Suprapubic skin (tissue), 4 donors: ENCODE results near the gene ERGIC1. TPM values are rescaled to one million over a fixed set of nuclear protein-coding genes. Genes with fewer than 3 reads are reported as not detected.

Experiments used
- DNase-seq, 2 donors: peaks; one replicate each; pipeline ENCODE4 v3.0.0-alpha.2; 2019; ENCODE audit warnings: low spot score in 2 of 2
- H3K27ac ChIP-seq: fragments of 200-600 bp; sonication (generic); one replicate; pipeline ENCODE4 v1.5.1; 2019
- H3K27me3 ChIP-seq: fragments of 200-600 bp; sonication (generic); one replicate; pipeline ENCODE4 v1.5.1; 2019
- H3K36me3 ChIP-seq: fragments of 200-600 bp; sonication (generic); one replicate; pipeline ENCODE4 v1.5.1; 2019
- H3K4me1 ChIP-seq: fragments of 200-600 bp; sonication (generic); one replicate; pipeline ENCODE4 v1.5.1; 2019
- H3K4me3 ChIP-seq: fragments of 200-600 bp; sonication (generic); one replicate; pipeline ENCODE4 v1.5.1; 2019; ENCODE audit warnings: mild to moderate bottlenecking
- H3K9me3 ChIP-seq: fragments of 200-600 bp; sonication (generic); one replicate; pipeline ENCODE4 v1.5.1; 2019
- EP300 ChIP-seq: sonication (generic); formaldehyde crosslinking; IDR thresholded peaks from one replicate; pipeline ENCODE4 v1.6.1; 2017; ENCODE audit warnings: antibody characterized with exemption
- POLR2A ChIP-seq, 2 donors: fragments of 450-650 bp; IDR thresholded peaks; one replicate each; pipeline ENCODE4 v1.6.1; 2017; ENCODE audit warnings: antibody characterized with exemption in 2 of 2, mild to moderate bottlenecking in 2 of 2, moderate library complexity in 2 of 2
- POLR2AphosphoS5 ChIP-seq, 3 donors: sonication (generic); formaldehyde crosslinking; IDR thresholded peaks; one replicate each; pipeline ENCODE4 v1.6.1; 2017; ENCODE audit warnings: antibody characterized with exemption in 3 of 3
- WGBS: methylation state at CpG from one replicate; pipeline ENCODE4 v1.1.5; 2018; 5-methylcytosine and 5-hydroxymethylcytosine counted together
- total RNA-seq, 4 donors: library from RNA; depleted of rRNA; stranded (reverse); fragments of >200 nt; gene quantifications; one replicate each; pipeline ENCODE4 v1.1.0, GENCODE V29; 2016
- TF ChIP-seq, protein P1 (sequence below), 2 donors: fragments of 200-600 bp in 1 of 2; fragments of 450-650 bp in 1 of 2; sonication (generic) in 1 of 2; IDR thresholded peaks; one replicate each; pipeline ENCODE4 v1.5.1; 2016 to 2019; ENCODE audit warnings: antibody characterized with exemption in 2 of 2, mild to moderate bottlenecking in 1 of 2, moderate library complexity in 1 of 2

ERGIC1 gene
- total RNA-seq, 4 donors from 2014 or later: 81.2 to 106 (median 91.8) TPM

- Histone ChIP-seq H3K4me3 (no peak overlapping the region), H3K27ac (no peak overlapping the region), H3K4me1 (peaks cover 8% of the 10 kb centered on the region), H3K27me3 (no peaks in the 10 kb centered on the region), H3K36me3 (no peaks in the 10 kb centered on the region), H3K9me3 (no peaks in the 10 kb centered on the region)
- TF ChIP-seq POLR2A (IDR thresholded peaks at IDR 0.05) (no peak), EP300 (no peak)
- WGBS: 46% methylated on average over 5 of the region's 5 CpGs
- no peak for DNase-seq
Measured at GRCh38 chr5:172816925-172817562, 17.0 kb upstream of the ERGIC1 start.

DNA sequence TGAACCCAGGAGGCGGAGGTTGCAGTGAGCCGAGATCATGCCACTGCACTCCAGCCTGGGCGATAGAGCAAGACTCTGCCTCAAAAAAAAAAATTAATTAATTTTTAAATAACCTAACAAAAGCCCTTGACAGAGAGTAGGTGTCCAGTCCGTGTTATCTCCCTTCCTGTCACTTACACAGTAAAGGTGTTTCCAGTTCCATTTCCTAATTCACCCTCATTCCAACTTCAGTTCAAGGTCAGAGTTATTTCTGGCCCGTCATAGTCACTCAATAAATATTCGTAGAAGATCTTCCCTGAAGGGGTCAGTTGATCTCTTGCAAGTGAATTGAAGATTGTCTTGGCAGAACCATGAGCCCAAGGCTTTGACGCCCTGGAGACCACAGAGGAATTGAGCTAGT, 16.4 kb upstream of the ERGIC1 start:
- no peaks in the 10 kb centered on the region for H3K27me3 ChIP-seq
- DNase-seq: no peak
- no peak for TF ChIP-seq EP300
- no peak for TF ChIP-seq POLR2AphosphoS5 (IDR thresholded peaks at IDR 0.05)
- no peak for TF ChIP-seq POLR2A (IDR thresholded peaks at IDR 0.05)
- TF ChIP-seq, protein P1, sequence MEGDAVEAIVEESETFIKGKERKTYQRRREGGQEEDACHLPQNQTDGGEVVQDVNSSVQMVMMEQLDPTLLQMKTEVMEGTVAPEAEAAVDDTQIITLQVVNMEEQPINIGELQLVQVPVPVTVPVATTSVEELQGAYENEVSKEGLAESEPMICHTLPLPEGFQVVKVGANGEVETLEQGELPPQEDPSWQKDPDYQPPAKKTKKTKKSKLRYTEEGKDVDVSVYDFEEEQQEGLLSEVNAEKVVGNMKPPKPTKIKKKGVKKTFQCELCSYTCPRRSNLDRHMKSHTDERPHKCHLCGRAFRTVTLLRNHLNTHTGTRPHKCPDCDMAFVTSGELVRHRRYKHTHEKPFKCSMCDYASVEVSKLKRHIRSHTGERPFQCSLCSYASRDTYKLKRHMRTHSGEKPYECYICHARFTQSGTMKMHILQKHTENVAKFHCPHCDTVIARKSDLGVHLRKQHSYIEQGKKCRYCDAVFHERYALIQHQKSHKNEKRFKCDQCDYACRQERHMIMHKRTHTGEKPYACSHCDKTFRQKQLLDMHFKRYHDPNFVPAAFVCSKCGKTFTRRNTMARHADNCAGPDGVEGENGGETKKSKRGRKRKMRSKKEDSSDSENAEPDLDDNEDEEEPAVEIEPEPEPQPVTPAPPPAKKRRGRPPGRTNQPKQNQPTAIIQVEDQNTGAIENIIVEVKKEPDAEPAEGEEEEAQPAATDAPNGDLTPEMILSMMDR (IDR thresholded peaks at IDR 0.05): no peak
- H3K27ac ChIP-seq: no peak overlapping the region
- H3K4me1 ChIP-seq: peaks cover 8% of the 10 kb centered on the region
- no peaks in the 10 kb centered on the region for H3K9me3 ChIP-seq
- H3K36me3 ChIP-seq: no peaks in the 10 kb centered on the region
- no peak overlapping the region for H3K4me3 ChIP-seq
- 84% methylated on average over 7 of the region's 7 CpGs for WGBS

DNA sequence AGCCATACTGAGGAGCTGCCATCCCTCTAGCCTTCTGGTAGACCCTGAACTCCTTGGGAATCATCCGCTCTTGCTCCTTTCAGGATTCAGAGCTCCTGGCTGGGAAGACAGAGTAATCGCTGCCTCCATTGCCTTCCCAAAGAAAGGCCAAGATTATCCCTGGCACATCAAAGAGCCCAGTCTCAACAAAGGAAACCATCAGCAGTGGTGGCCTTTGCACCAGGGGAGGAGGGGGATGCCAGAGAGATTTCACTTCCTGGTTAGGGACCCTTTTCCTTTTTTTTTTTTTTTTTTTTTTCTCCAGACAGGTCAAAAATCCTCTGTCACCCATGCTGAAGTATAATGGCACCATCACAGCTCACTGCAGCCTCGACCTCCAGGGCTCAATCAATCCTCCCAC, 16.0 kb upstream of the ERGIC1 start:
- 92% methylated on average over 3 of the region's 3 CpGs for WGBS
- Histone ChIP-seq H3K9me3 (no peaks in the 10 kb centered on the region), H3K27ac (no peak overlapping the region), H3K27me3 (no peaks in the 10 kb centered on the region), H3K4me3 (no peak overlapping the region), H3K36me3 (no peaks in the 10 kb centered on the region), H3K4me1 (peaks cover 8% of the 10 kb centered on the region)
- DNase-seq: no peak
- TF ChIP-seq POLR2A (IDR thresholded peaks at IDR 0.05): no peak
- TF ChIP-seq, protein P1 (IDR thresholded peaks at IDR 0.05): no peak
- TF ChIP-seq EP300: no peak
- TF ChIP-seq POLR2AphosphoS5 (IDR thresholded peaks at IDR 0.05): no peak

DNA sequence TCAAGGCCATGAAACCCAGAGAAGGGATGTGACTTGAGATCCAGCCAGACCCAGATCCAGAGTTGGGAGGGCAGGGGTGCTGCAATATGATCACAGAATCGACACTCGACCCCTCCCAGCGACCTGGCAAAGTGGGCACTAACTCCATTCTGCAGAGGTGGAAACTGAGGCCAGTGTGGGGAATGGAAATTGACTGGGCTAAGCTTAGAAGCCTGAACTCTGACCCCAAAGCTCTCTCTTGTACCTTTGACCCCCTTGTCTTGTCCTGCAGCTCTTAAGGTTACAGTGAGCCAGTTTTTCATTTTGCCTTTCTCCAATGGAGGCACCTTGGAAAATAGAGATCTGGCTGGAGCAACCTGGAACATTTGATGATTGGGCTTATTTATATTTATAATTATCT, 14.5 kb upstream of the ERGIC1 start:
- no peak for TF ChIP-seq POLR2AphosphoS5 (IDR thresholded peaks at IDR 0.05)
- TF ChIP-seq, protein P1 (IDR thresholded peaks at IDR 0.05): no peak
- TF ChIP-seq EP300: no peak
- no peak for TF ChIP-seq POLR2A (IDR thresholded peaks at IDR 0.05)
- no peak for DNase-seq
- Histone ChIP-seq H3K27me3 (no peaks in the 10 kb centered on the region), H3K4me1 (peaks cover 8% of the 10 kb centered on the region), H3K36me3 (no peaks in the 10 kb centered on the region), H3K9me3 (no peaks in the 10 kb centered on the region), H3K27ac (no peak overlapping the region), H3K4me3 (no peak overlapping the region)
- WGBS: 80% methylated on average over 3 of the region's 3 CpGs

- 30% methylated on average over 16 of the region's 16 CpGs for WGBS
- no peaks in the 10 kb centered on the region for H3K27me3 ChIP-seq
Measured at GRCh38 chr5:172820046-172820767, 13.8 kb upstream of the ERGIC1 start.

GRCh38 chr5:172821340-172821985, 12.6 kb upstream of the ERGIC1 start:
- H3K27me3 ChIP-seq: no peaks in the 10 kb centered on the region
- no peaks in the 10 kb centered on the region for H3K9me3 ChIP-seq
- no peaks in the 10 kb centered on the region for H3K36me3 ChIP-seq
- DNase-seq: no peak
- 67% methylated on average over 5 of the region's 6 CpGs for WGBS
- no peak overlapping the region for H3K4me3 ChIP-seq
- H3K27ac ChIP-seq: no peak overlapping the region
- peaks cover 8% of the 10 kb centered on the region for H3K4me1 ChIP-seq
- TF ChIP-seq POLR2A (IDR thresholded peaks at IDR 0.05) (no peak), POLR2AphosphoS5 (IDR thresholded peaks at IDR 0.05) (no peak), EP300 (no peak)
- TF ChIP-seq, protein P1 (IDR thresholded peaks at IDR 0.05): no peak

More at GRCh38 chr5:172820046-172820767, 13.8 kb upstream of the ERGIC1 start:
- Histone ChIP-seq H3K4me1 (peaks cover 8% of the 10 kb centered on the region), H3K27ac (peak overlapping the region; percentile 0), H3K4me3 (no peak overlapping the region), H3K9me3 (no peaks in the 10 kb centered on the region), H3K36me3 (no peaks in the 10 kb centered on the region)
- no peak for DNase-seq
- TF ChIP-seq EP300 (no peak), POLR2AphosphoS5 (IDR thresholded peaks at IDR 0.05) (peak in 1 of 3 donors; percentile 44)
